NT2/D1 (cell line): ENCODE measurements around the gene ZNF784.

Experiments
- SUZ12 ChIP-seq: IDR thresholded peaks from 2 replicates; pipeline ENCODE4 v1.6.1; 2011; ENCODE audit not compliant: insufficient read length, insufficient read depth; ENCODE audit errors: extremely low read depth
- YY1 ChIP-seq: IDR thresholded peaks from 2 replicates; pipeline ENCODE4 v1.6.1; 2011; ENCODE audit not compliant: insufficient read length, insufficient read depth
- ZNF274 ChIP-seq: IDR thresholded peaks from 2 replicates; pipeline ENCODE4 v1.6.1; 2011; ENCODE audit warnings: mild to moderate bottlenecking, low read depth, low read length

GRCh38 chr19:55667006-55667381 is 42.6 kb upstream of the ZNF784 start:
- no peak for TF ChIP-seq ZNF274
- no peak for TF ChIP-seq YY1
- no peak for TF ChIP-seq SUZ12
